ENCODE data around the gene BPIFA1.

- no peak for TF ChIP-seq CTCF (IDR thresholded peaks at IDR 0.05; ENCODE audit: insufficient read depth, low read length, poor library complexity, severe bottlenecking)
- no peak for TF ChIP-seq EZH2phosphoT487 (conservative IDR thresholded peaks at IDR 0.05; ENCODE audit: low read length)
Observed at GRCh38 chr20:33242319-33243100, 6.7 kb downstream of the BPIFA1 start.

All from SU-DHL-6 (cell line).